ENCODE measurements around the gene P2RX3. TPM values are rescaled to one million over a fixed set of nuclear protein-coding genes. Genes with fewer than 3 reads are reported as not detected.

Gene P2RX3
- total and polyA plus RNA-seq, 10 donors: not detected

GRCh38 chr11:57421805-57422204 is 83.7 kb downstream of the P2RX3 start:
- Histone ChIP-seq H3K4me1 (peaks cover 28 to 55% (median 33%) of the 10 kb centered on the region in 6 donors), H3K36me3 (peaks cover 0 to 76% (median 27%) of the 10 kb centered on the region in 6 donors), H3K27me3 (replicated peaks in 1 of 7) (no peaks in the 10 kb centered on the region), H3K27ac (no peak overlapping the region), H3K4me3 (no peak overlapping the region), H3K9me3 (no peaks in the 10 kb centered on the region)
- no peak for DNase-seq
- intact Hi-C loops (cut with DNase I; ENCODE audit: low total_unique reads): no loop called here
- TF ChIP-seq POLR2AphosphoS5 (IDR thresholded peaks at IDR 0.05) (no peak), POLR2A (IDR thresholded peaks at IDR 0.05) (no peak), CTCF (IDR thresholded peaks at IDR 0.05 in 8 of 11, conservative IDR thresholded peaks at IDR 0.05 in 3 of 11) (no peak)

Other genes starting within 250 kb of the P2RX3 start
- gene LRRC55, start 156.4 kb upstream of the P2RX3 start, total RNA-seq: 1 to 10 TPM in 2 of 7 donors, under 1 TPM in 4, not detected in 1; 0.51 to 1.5 (median 0.62) TPM
- gene LRRC55, start 156.4 kb upstream of the P2RX3 start, polyA plus RNA-seq: under 1 TPM; 0.03 to 0.19 (median 0.04) TPM
- gene APLNR, start 101.1 kb upstream of the P2RX3 start, total RNA-seq: 100 to 1,000 TPM in 5 of 7 donors, 10 to 100 TPM in 2; 55.9 to 319 (median 155) TPM
- 10 to 100 TPM in 2 of 3 donors, 1 to 10 TPM in 1; 3.0 to 38.6 (median 10.8) TPM for gene APLNR, start 101.1 kb upstream of the P2RX3 start, polyA plus RNA-seq
- 100 to 1,000 TPM in 1 of 7 donors, 10 to 100 TPM in 6; 30.5 to 126 (median 48.5) TPM for gene TNKS1BP1, start 13.4 kb upstream of the P2RX3 start, total RNA-seq
- 10 to 100 TPM; 19.8 to 51.6 (median 21.7) TPM for gene TNKS1BP1, start 13.4 kb upstream of the P2RX3 start, polyA plus RNA-seq
- 10 to 100 TPM; 41.9 to 67.1 (median 53.1) TPM for gene SSRP1, start 2.5 kb upstream of the P2RX3 start, total RNA-seq
- 10 to 100 TPM; 35.5 to 52.0 (median 42.6) TPM for gene SSRP1, start 2.5 kb upstream of the P2RX3 start, polyA plus RNA-seq
- gene PRG3, start 42.8 kb downstream of the P2RX3 start, total RNA-seq: 1 to 10 TPM in 5 of 7 donors, under 1 TPM in 1, not detected in 1; 0.58 to 5.1 (median 2.7) TPM
- gene PRG3, start 42.8 kb downstream of the P2RX3 start, polyA plus RNA-seq: under 1 TPM; 0.36 to 0.83 (median 0.43) TPM
- 10 to 100 TPM in 1 of 7 donors, 1 to 10 TPM in 5, not detected in 1; 1.4 to 10.5 (median 4.5) TPM for gene PRG2, start 52.3 kb downstream of the P2RX3 start, total RNA-seq
- 1 to 10 TPM; 2.3 to 4.0 (median 2.5) TPM for gene PRG2, start 52.3 kb downstream of the P2RX3 start, polyA plus RNA-seq
- gene SLC43A3, start 88.8 kb downstream of the P2RX3 start, total RNA-seq: 10 to 100 TPM; 29.9 to 72.5 (median 41.7) TPM
- gene SLC43A3, start 88.8 kb downstream of the P2RX3 start, polyA plus RNA-seq: 10 to 100 TPM; 15.2 to 29.1 (median 20.9) TPM
- 1 to 10 TPM in 1 of 7 donors, under 1 TPM in 6; 0.37 to 2.0 (median 0.49) TPM for gene RTN4RL2, start 122.2 kb downstream of the P2RX3 start, total RNA-seq
- gene RTN4RL2, start 122.2 kb downstream of the P2RX3 start, polyA plus RNA-seq: under 1 TPM; 0.15 to 0.73 (median 0.29) TPM
- 10 to 100 TPM in 5 of 7 donors, 1 to 10 TPM in 2; 7.0 to 16.1 (median 13.0) TPM for gene SLC43A1, start 177.3 kb downstream of the P2RX3 start, total RNA-seq
- gene SLC43A1, start 177.3 kb downstream of the P2RX3 start, polyA plus RNA-seq: 1 to 10 TPM; 6.2 to 8.4 (median 6.4) TPM
- gene TIMM10, start 192.4 kb downstream of the P2RX3 start, total RNA-seq: 10 to 100 TPM; 28.1 to 58.7 (median 39.0) TPM
- gene TIMM10, start 192.4 kb downstream of the P2RX3 start, polyA plus RNA-seq: 10 to 100 TPM; 38.7 to 57.4 (median 56.1) TPM
- not detected for gene SMTNL1, start 199.2 kb downstream of the P2RX3 start, total RNA-seq
- not detected for gene SMTNL1, start 199.2 kb downstream of the P2RX3 start, polyA plus RNA-seq
- gene UBE2L6, start 229.3 kb downstream of the P2RX3 start, total RNA-seq: 100 to 1,000 TPM in 5 of 7 donors, 10 to 100 TPM in 2; 74.2 to 137 (median 112) TPM
- gene UBE2L6, start 229.3 kb downstream of the P2RX3 start, polyA plus RNA-seq: 100 to 1,000 TPM in 1 of 3 donors, 10 to 100 TPM in 2; 46.8 to 135 (median 79.5) TPM

All from spleen (tissue), 11 donors.